Measurements from ENCODE around the gene PID1.
"Not testable (repeated sequence)": the region's sequence is repeated elsewhere in the genome, so short reads cannot be mapped to it uniquely, and the experiment has no call there.

The PID1 gene

GRCh38 chr2:229085439-229085838 lies 185.6 kb downstream of the PID1 start:
- TF ChIP-seq CTCF (IDR thresholded peaks at IDR 0.05; ENCODE audit: low read length, missing control alignments): no peak
- no peak overlapping the region for H3K4me3 ChIP-seq (replicated peaks; ENCODE audit: low read depth, low read length)
- no peak for DNase-seq (ENCODE audit: low read depth)

GRCh38 chr2:229084447-229084846 lies 186.6 kb downstream of the PID1 start:
- no peak for TF ChIP-seq CTCF (IDR thresholded peaks at IDR 0.05; ENCODE audit: low read length, missing control alignments)
- no peak for DNase-seq (ENCODE audit: low read depth)
- no peak overlapping the region for H3K4me3 ChIP-seq (replicated peaks; ENCODE audit: low read depth, low read length)

GRCh38 chr2:229083606-229084340 lies 187.3 kb downstream of the PID1 start:
- TF ChIP-seq CTCF (IDR thresholded peaks at IDR 0.05; ENCODE audit: low read length, missing control alignments): no peak
- no peak overlapping the region for H3K4me3 ChIP-seq (replicated peaks; ENCODE audit: low read depth, low read length)
- DNase-seq (ENCODE audit: low read depth): no peak

- H3K4me3 ChIP-seq (replicated peaks; ENCODE audit: low read depth, low read length): no peak overlapping the region
- no peak for DNase-seq (ENCODE audit: low read depth)
- TF ChIP-seq CTCF (IDR thresholded peaks at IDR 0.05; ENCODE audit: low read length, missing control alignments): no peak
These were observed 189.7 kb downstream of the PID1 start for GRCh38 chr2:229081411-229081810.

GRCh38 chr2:229080172-229080571 lies 190.9 kb downstream of the PID1 start:
- H3K4me3 ChIP-seq (replicated peaks; ENCODE audit: low read depth, low read length): no peak overlapping the region
- no peak for DNase-seq (ENCODE audit: low read depth)
- TF ChIP-seq CTCF (IDR thresholded peaks at IDR 0.05; ENCODE audit: low read length, missing control alignments): no peak

GRCh38 chr2:229076886-229077285 lies 194.2 kb downstream of the PID1 start:
- not testable (repeated sequence) for H3K4me3 ChIP-seq (replicated peaks; ENCODE audit: low read depth, low read length); DNase-seq (ENCODE audit: low read depth)

GRCh38 chr2:229073935-229074334 lies 197.2 kb downstream of the PID1 start:
- no peak for DNase-seq (ENCODE audit: low read depth)
- no peak overlapping the region for H3K4me3 ChIP-seq (replicated peaks; ENCODE audit: low read depth, low read length)
- TF ChIP-seq CTCF (IDR thresholded peaks at IDR 0.05; ENCODE audit: low read length, missing control alignments): no peak

Measured in fibroblast of pulmonary artery (primary cell).